GM23338 (cell line): ENCODE data around the gene ROBO1.

Source experiments
- CTCF ChIP-seq, 2 experiments: fragments of 200-600 bp in 1 of 2; sonication (generic) in 1 of 2; conservative IDR thresholded peaks; 2 replicates each; pipeline versions ENCODE4 v1.5.1 to v1.6.1; 2016 to 2017; ENCODE audit warnings: antibody characterized with exemption in 2 of 2, low read depth in 2 of 2, mild to moderate bottlenecking in 2 of 2, moderate library complexity in 1 of 2
- ETS1 ChIP-seq: IDR thresholded peaks from 2 replicates; pipeline ENCODE4 v1.6.1; 2016; ENCODE audit warnings: antibody characterized with exemption
- EZH2 ChIP-seq: fragments of 200-600 bp; sonication (generic); IDR thresholded peaks from one replicate; pipeline ENCODE4 v1.8.0; 2017; ENCODE audit warnings: antibody characterized with exemption, mild to moderate bottlenecking, low read depth; ENCODE audit not compliant: unreplicated experiment
- EZH2phosphoT487 ChIP-seq: fragments of 200-600 bp; sonication (generic); IDR thresholded peaks from one replicate; pipeline ENCODE4 v1.8.1; 2018; ENCODE audit warnings: antibody characterized with exemption; ENCODE audit not compliant: unreplicated experiment
- NANOG ChIP-seq: IDR thresholded peaks from 2 replicates; pipeline ENCODE4 v1.6.1; 2016; ENCODE audit warnings: antibody characterized with exemption, borderline replicate concordance
- POLR2AphosphoS5 ChIP-seq: IDR thresholded peaks from 2 replicates; pipeline ENCODE4 v1.6.1; 2016; ENCODE audit warnings: antibody characterized with exemption, low read depth
- REST ChIP-seq: IDR thresholded peaks from one replicate; pipeline ENCODE4 v1.6.1; 2018; ENCODE audit warnings: antibody characterized with exemption; ENCODE audit not compliant: unreplicated experiment
- STAT1 ChIP-seq: IDR thresholded peaks from one replicate; pipeline ENCODE4 v1.6.1; 2016; ENCODE audit warnings: antibody characterized with exemption; ENCODE audit not compliant: unreplicated experiment
- ZNF462 ChIP-seq: fragments of 250-450 bp; sonication (Bioruptor Pico); IDR thresholded peaks from 2 replicates; pipeline ENCODE4 v1.5.0; 2020; ENCODE audit warnings: mild to moderate bottlenecking, moderate library complexity

- TF ChIP-seq CTCF (conservative IDR thresholded peaks at IDR 0.05; ENCODE audit: low read depth in 2 of 2) (no peak), POLR2AphosphoS5 (no peak), EZH2 (no peak), EZH2phosphoT487 (no peak), REST (no peak), ZNF462 (CRISPR knock-in tag) (no peak), NANOG (no peak), STAT1 (no peak), ETS1 (no peak)
Measured at GRCh38 chr3:79146024-79146423, 621.8 kb downstream of the ROBO1 start.
